Measurements from ENCODE around the gene TULP4.
"Not testable (repeated sequence)": the region's sequence is repeated elsewhere in the genome, so short reads cannot be mapped to it uniquely, and the experiment has no call there.

TULP4 gene

DNA sequence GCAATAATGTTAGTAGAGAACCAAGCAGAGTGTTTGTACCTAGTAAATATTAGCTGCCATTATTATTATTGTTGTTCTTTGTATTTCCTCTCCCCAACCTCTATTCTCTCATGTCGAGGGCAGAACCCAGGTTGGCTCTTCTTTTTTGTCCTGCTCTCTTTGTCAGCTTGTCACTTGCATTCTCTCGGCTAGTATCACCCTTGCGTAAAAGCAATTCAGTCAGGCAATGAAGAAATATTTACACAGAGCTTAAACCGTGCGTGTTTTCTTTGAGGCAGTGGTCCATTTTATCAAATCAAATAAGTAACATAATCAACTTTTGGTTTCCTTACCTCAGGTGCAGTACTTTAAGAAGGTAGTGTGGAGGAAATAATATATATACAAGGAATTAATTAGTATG is 83.9 kb downstream of the TULP4 start:
- TF ChIP-seq, protein P1, sequence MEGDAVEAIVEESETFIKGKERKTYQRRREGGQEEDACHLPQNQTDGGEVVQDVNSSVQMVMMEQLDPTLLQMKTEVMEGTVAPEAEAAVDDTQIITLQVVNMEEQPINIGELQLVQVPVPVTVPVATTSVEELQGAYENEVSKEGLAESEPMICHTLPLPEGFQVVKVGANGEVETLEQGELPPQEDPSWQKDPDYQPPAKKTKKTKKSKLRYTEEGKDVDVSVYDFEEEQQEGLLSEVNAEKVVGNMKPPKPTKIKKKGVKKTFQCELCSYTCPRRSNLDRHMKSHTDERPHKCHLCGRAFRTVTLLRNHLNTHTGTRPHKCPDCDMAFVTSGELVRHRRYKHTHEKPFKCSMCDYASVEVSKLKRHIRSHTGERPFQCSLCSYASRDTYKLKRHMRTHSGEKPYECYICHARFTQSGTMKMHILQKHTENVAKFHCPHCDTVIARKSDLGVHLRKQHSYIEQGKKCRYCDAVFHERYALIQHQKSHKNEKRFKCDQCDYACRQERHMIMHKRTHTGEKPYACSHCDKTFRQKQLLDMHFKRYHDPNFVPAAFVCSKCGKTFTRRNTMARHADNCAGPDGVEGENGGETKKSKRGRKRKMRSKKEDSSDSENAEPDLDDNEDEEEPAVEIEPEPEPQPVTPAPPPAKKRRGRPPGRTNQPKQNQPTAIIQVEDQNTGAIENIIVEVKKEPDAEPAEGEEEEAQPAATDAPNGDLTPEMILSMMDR (IDR thresholded peaks at IDR 0.05; ENCODE audit: extremely low read depth, missing control alignments) = no peak

DNA sequence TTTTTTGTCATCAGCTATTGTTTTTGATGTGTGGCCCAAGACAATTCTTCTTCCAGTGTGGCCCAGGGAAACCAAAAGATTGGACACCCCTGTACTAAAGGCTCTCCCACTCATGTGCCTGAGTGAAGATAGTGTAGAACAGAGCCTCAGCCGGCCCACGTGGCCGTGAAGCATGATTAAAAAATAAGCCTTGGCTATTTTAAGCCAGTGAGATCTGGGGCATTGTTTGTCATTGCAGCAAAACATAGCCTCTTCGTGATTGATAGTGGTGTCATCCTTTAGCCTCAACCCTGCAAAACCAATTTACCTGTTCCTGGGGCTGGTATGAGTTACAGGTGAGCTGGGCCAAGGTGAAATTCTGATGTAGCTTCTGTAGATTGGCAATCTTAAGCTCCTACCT is 85.3 kb downstream of the TULP4 start:
- TF ChIP-seq, protein P1 (IDR thresholded peaks at IDR 0.05; ENCODE audit: extremely low read depth, missing control alignments) = no peak
- no peak for DNase-seq (ENCODE audit: low spot score)

More for the DNA sequence above, 83.9 kb downstream of the TULP4 start:
- no peak for DNase-seq (ENCODE audit: low spot score)

DNA sequence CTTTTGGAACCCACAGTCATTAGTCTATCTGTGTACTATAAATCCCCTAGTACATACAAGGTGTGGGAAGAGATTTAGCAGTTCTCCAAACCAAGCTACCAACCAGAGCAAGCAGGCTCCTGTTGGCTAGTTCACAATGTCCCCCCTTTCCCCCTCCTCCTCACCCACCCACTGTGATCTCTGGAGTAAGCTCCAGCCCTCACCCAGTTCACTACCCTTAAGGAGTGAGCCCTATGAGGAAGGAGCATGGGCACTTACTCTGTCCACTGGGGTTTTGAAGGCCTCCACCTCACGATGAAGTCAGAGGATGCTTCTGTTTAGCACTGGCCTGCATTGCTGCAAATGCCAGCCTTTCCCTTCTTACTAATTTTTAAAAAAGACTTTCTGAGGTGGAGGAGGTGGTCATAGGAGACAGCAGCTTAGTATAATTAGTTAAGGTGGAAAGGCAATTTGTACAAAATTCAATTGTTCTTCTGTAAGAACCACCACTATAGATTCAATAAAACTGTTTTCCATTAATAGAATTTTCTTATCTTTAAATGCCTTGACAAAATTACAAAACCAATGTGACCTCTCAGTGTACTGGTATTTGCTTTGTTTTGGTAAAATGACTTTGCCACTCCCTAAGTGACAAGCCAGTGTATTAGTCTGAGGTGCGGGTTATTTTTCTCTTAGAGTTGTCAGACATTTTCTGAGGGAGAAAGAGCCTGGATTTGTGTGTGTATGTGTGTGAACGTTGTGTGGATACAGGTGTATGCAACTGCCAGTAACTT is 86.2 kb downstream of the TULP4 start:
- DNase-seq (ENCODE audit: low spot score) = no peak
- TF ChIP-seq, protein P1 (IDR thresholded peaks at IDR 0.05; ENCODE audit: extremely low read depth, missing control alignments) = no peak

DNA sequence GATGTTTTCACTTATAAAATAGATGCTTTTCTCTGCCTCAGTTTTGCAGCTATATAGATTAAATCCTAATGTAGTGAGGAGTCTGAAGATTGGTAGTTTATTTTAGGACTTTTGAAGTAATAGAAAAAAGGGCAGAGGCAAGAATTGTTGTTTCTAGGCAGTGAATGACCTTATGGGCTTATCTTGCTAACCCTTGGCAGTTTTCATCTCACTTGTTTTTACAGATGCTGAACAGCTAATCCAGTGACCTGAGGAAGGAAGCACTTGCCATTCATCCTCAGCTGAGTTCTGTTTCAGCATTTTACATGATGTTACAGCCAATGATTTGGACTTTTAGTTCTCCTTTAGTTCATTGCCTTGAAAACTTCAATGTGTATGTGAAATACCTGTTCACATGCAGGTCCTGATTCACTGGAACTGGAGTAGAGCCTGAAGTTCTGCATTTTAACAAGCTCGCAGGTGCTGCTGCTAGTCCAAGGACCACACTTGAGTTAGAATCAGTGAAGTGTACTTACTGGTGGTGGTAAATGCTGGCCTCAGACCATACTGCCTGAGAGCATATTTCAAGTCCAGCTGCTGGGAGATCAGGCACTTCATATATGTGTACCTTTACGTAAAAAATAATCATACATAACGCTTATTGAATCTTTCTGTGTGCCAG is 86.9 kb downstream of the TULP4 start:
- DNase-seq (ENCODE audit: low spot score) = no peak
- TF ChIP-seq, protein P1 (IDR thresholded peaks at IDR 0.05; ENCODE audit: extremely low read depth, missing control alignments) = no peak

DNA sequence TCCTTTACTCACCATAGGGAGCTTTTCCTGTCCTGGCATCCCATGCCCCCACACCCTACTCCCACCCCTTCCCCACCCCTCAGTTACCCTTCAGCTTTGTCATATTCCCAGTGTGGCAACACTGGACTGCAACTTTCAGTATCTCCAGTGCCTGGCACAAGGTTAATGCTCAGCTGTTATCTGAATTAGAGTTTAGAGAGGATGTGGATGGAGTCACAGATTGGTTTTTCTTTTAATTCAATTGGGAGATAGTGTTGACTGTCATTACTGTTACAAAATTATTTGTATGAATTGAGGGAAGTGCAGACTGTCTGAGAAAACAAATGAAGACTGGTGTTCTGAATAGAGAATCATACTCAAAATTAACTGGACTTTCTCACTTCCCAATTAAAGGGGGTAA is 89.9 kb downstream of the TULP4 start:
- no peak for DNase-seq (ENCODE audit: low spot score)
- TF ChIP-seq, protein P1 (IDR thresholded peaks at IDR 0.05; ENCODE audit: extremely low read depth, missing control alignments) = no peak

DNA sequence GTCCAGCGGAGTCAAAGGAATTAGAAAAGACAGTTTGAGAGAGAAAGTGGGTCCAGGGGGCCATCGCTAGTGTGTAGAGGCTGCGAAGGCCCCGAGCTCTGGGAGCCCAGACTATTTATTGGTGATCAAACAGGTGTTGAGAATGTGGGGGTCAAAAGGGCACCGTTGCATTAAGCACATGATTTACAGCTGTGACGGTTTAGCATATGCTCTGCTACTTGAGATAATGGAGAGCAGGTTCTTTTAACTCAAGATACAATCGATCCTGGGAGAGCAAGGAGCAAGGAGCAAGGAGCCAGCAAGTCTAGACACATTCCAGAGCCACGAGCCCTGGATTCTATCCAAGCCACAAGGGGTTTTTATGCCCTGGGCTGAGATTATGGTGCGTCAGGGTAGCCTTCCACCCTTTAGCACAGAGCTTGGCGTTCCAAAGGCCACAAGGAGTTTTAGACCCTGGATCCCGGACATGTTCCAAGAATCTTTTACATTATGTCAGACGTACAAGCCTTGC is 93.1 kb downstream of the TULP4 start:
- DNase-seq (ENCODE audit: low spot score) = not testable (repeated sequence)

DNA sequence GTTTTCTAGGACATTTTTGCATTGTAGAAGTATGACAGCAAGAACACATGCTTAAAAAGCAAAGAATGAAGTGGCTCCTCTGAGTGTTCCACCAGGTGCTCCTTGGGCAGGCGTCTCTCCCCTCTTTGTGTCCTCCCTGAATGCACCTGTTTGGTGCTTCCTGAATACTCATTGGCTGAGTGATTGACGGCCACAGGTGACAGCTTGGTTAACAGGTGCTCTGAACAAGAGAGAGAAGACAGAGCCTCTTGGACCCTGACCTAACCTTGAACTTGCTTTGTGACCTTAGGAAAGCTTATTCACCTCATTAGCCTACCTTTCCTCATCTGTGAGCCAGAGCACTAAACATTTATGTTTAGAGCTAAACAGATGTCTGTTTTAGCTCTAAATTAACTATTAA is 93.7 kb downstream of the TULP4 start:
- TF ChIP-seq, protein P1 (IDR thresholded peaks at IDR 0.05; ENCODE audit: extremely low read depth, missing control alignments) = no peak
- DNase-seq (ENCODE audit: low spot score) = no peak

All from GM20000 (cell line).